Liver (tissue), 9 donors: ENCODE results near the gene SEM1. TPM values are rescaled to one million over a fixed set of nuclear protein-coding genes. Genes with fewer than 3 reads are reported as not detected.

ENCODE experiments used
- DNase-seq: peaks from one replicate; pipeline ENCODE4 v3.0.0-alpha.2; 2017; ENCODE audit warnings: low spot score
- H3K27ac ChIP-seq, 2 donors: one replicate each; pipeline ENCODE4 v1.7.0; 2013; ENCODE audit warnings: inconsistent platforms in 2 of 2, low read length in 2 of 2, control low read depth in 1 of 2, low read depth in 1 of 2, mild to moderate bottlenecking in 1 of 2
- H3K27me3 ChIP-seq, 4 donors: one replicate each; pipeline versions ENCODE4 v1.6.1 to v1.7.0; 2013; ENCODE audit warnings: low read length in 3 of 4, inconsistent platforms in 1 of 4, mild to moderate bottlenecking in 1 of 4, moderate library complexity in 1 of 4; ENCODE audit not compliant: control insufficient read depth in 4 of 4, insufficient read depth in 4 of 4
- H3K36me3 ChIP-seq, 4 donors: one replicate each; pipeline versions ENCODE4 v1.6.1 to v1.7.0; 2013; ENCODE audit warnings: low read length in 3 of 4, mild to moderate bottlenecking in 3 of 4, low read depth in 1 of 4, moderate library complexity in 1 of 4; ENCODE audit not compliant: control insufficient read depth in 4 of 4, insufficient read depth in 3 of 4
- H3K4me1 ChIP-seq, 4 donors: one replicate each; pipeline versions ENCODE4 v1.6.1 to v1.7.0; 2013; ENCODE audit warnings: low read length in 3 of 4, mild to moderate bottlenecking in 3 of 4, moderate library complexity in 1 of 4; ENCODE audit not compliant: control insufficient read depth in 4 of 4, insufficient read depth in 4 of 4
- H3K4me3 ChIP-seq, 3 donors: one replicate each; pipeline versions ENCODE4 v1.6.1 to v1.7.0; 2013; ENCODE audit warnings: low read length in 3 of 3, control low read depth in 1 of 3, low read depth in 1 of 3, mild to moderate bottlenecking in 1 of 3
- H3K9ac ChIP-seq, 2 donors: one replicate each; pipeline ENCODE4 v1.7.0; 2013; ENCODE audit warnings: low read length in 2 of 2, mild to moderate bottlenecking in 2 of 2, moderate library complexity in 2 of 2, control low read depth in 1 of 2, low read depth in 1 of 2
- H3K9me3 ChIP-seq, 4 donors: one replicate each; pipeline versions ENCODE4 v1.6.1 to v1.7.0; 2013; ENCODE audit warnings: low read length in 3 of 4; ENCODE audit not compliant: control insufficient read depth in 4 of 4
- CTCF ChIP-seq: fragments of 150-350 bp; IDR thresholded peaks from 2 replicates; pipeline ENCODE4 v1.5.1; 2017; ENCODE audit warnings: improper control_type of control experiment, low read depth, low read length; ENCODE audit not compliant: missing input control
- FOXA2 ChIP-seq: IDR thresholded peaks from 2 replicates; pipeline ENCODE4 v1.6.1; 2016; ENCODE audit warnings: antibody characterized with exemption
- GABPA ChIP-seq, 2 donors: IDR thresholded peaks in 1 of 2; conservative IDR thresholded peaks in 1 of 2; 2 replicates each; pipeline ENCODE4 v1.6.1; 2016; ENCODE audit warnings: antibody characterized with exemption in 2 of 2, mild to moderate bottlenecking in 1 of 2, moderate library complexity in 1 of 2
- HNF4A ChIP-seq, 2 donors: conservative IDR thresholded peaks; 2 replicates each; pipeline ENCODE4 v1.6.1; 2016; ENCODE audit warnings: antibody characterized with exemption in 2 of 2, mild to moderate bottlenecking in 2 of 2
- REST ChIP-seq: IDR thresholded peaks from 2 replicates; pipeline ENCODE4 v1.6.1; 2016; ENCODE audit warnings: antibody characterized with exemption, mild to moderate bottlenecking
- RXRA ChIP-seq, 2 donors: IDR thresholded peaks; 2 replicates each; pipeline ENCODE4 v1.6.1; 2017 to 2018; ENCODE audit warnings: antibody characterized with exemption in 2 of 2, mild to moderate bottlenecking in 1 of 2
- SP1 ChIP-seq: IDR thresholded peaks from 2 replicates; pipeline ENCODE4 v1.6.1; 2018; ENCODE audit warnings: antibody characterized with exemption, mild to moderate bottlenecking
- TAF1 ChIP-seq: conservative IDR thresholded peaks from 2 replicates; pipeline ENCODE4 v1.6.1; 2016; ENCODE audit warnings: antibody characterized with exemption, mild to moderate bottlenecking
- whole genome bisulfite sequencing: extraction: QIAGEN DNeasy Blood & Tissue Kit; methylation state at CpG from one replicate; pipeline ENCODE4 v1.1.7; 2013; 5-methylcytosine and 5-hydroxymethylcytosine counted together
- polyA plus RNA-seq, 2 donors: library from polyadenylated mRNA; stranded (reverse) in 1 of 2; unstranded in 1 of 2; fragments of 200-250 nt in 1 of 2; fragments of >200 nt in 1 of 2; fragmentation: Nextera tagmentation in 1 of 2; extraction: Ambion mirVana in 1 of 2; gene quantifications; one replicate each; pipeline versions ENCODE4 v1.2.1 to v1.2.3, GENCODE V29; 2013 to 2015
- total RNA-seq, 2 donors: library from RNA; depleted of rRNA; stranded (reverse); fragments of >200 nt; gene quantifications; one replicate each; pipeline ENCODE4 v1.2.3, GENCODE V29; 2014
- donor health status: healthy.
- donor health status: healthy.
- donor health status: healthy.
- donor health status: healthy.
- donor health status: healthy.

SEM1 gene
- total and polyA plus RNA-seq, 4 donors = 21.1 to 325 (median 52.7) TPM

- Histone ChIP-seq H3K4me1 (peaks cover 0 to 2% (median 0%) of the 10 kb centered on the region in 4 donors), H3K27ac (no peak overlapping the region), H3K4me3 (no peak overlapping the region), H3K9me3 (no peaks in the 10 kb centered on the region), H3K9ac (no peak overlapping the region), H3K36me3 (no peaks in the 10 kb centered on the region), H3K27me3 (no peaks in the 10 kb centered on the region)
- 84% methylated on average over 2 of the region's 2 CpGs for WGBS
- TF ChIP-seq HNF4A (conservative IDR thresholded peaks at IDR 0.05) (no peak), FOXA2 (no peak), SP1 (no peak), RXRA (IDR thresholded peaks at IDR 0.05) (no peak), TAF1 (no peak), GABPA (IDR thresholded peaks at IDR 0.05 in 1 of 2, conservative IDR thresholded peaks at IDR 0.05 in 1 of 2) (no peak), CTCF (no peak), REST (no peak)
- DNase-seq = no peak
These were observed 69.6 kb downstream of the SEM1 start for GRCh38 chr7:96640054-96640453.
